BLaER1 treated with 17β-estradiol and CSF1 and Interleukin-3, amounts not matched to agents 10 nM and 100 nM (cell line): Measurements from ENCODE around the gene ZCCHC13.
"Not testable (repeated sequence)": the region's sequence is repeated elsewhere in the genome, so short reads cannot be mapped to it uniquely, and the experiment has no call there.

Source experiments
- H3K27ac ChIP-seq, 11 experiments: shearing (Covaris generic); formaldehyde crosslinking; 2 replicates each; pipeline ENCODE4 v1.8.1; 2022
- H3K27me3 ChIP-seq, 11 experiments: shearing (Covaris generic); formaldehyde crosslinking; 2 replicates each; pipeline ENCODE4 v1.8.1; 2022
- H3K36me3 ChIP-seq, 11 experiments: shearing (Covaris generic); formaldehyde crosslinking; 2 replicates each; pipeline ENCODE4 v1.8.1; 2022
- H3K4me1 ChIP-seq, 10 experiments: shearing (Covaris generic); formaldehyde crosslinking; 2 replicates each; pipeline ENCODE4 v1.8.1; 2022
- H3K4me2 ChIP-seq, 11 experiments: shearing (Covaris generic); formaldehyde crosslinking; 2 replicates each; pipeline ENCODE4 v1.8.1; 2022
- H3K4me3 ChIP-seq, 10 experiments: shearing (Covaris generic); formaldehyde crosslinking; 2 replicates each; pipeline ENCODE4 v1.8.1; 2022
- H3K9ac ChIP-seq, 11 experiments: shearing (Covaris generic); formaldehyde crosslinking; 2 replicates each; pipeline ENCODE4 v1.8.1; 2022
- H3K9me3 ChIP-seq, 11 experiments: shearing (Covaris generic); formaldehyde crosslinking; replicated peaks in 1 of 11; 2 replicates each; pipeline ENCODE4 v1.8.1; 2022
- H4K20me1 ChIP-seq, 11 experiments: shearing (Covaris generic); formaldehyde crosslinking; 2 replicates each; pipeline ENCODE4 v1.8.1; 2022
- Cebpa-rat ChIP-seq, 11 experiments: shearing (Covaris generic); IDR thresholded peaks; 2 replicates each; pipeline ENCODE4 v1.8.1; 2022

ZCCHC13 gene

GRCh38 chrX:74340051-74340450 is 36.1 kb downstream of the ZCCHC13 start:
- H3K9ac ChIP-seq: no peak overlapping the region
- H3K36me3 ChIP-seq: no peaks in the 10 kb centered on the region
- H3K27ac ChIP-seq: no peak overlapping the region
- no peak overlapping the region for H3K4me3 ChIP-seq
- H4K20me1 ChIP-seq: no peaks in the 10 kb centered on the region
- TF ChIP-seq Cebpa-rat (IDR thresholded peaks at IDR 0.05): no peak
- H3K9me3 ChIP-seq: peaks cover 15 to 28% (median 23%) of the 10 kb centered on the region in 11 experiments
- H3K27me3 ChIP-seq: peaks cover 13 to 63% (median 46%) of the 10 kb centered on the region in 11 experiments; a peak in 21 of 22 replicates
- H3K4me2 ChIP-seq: peak overlapping the region in 2 of 11 experiments; percentile 42 to 55; a peak in 4 of 22 replicates
- H3K4me1 ChIP-seq: peaks cover 17 to 32% (median 23%) of the 10 kb centered on the region in 10 experiments

GRCh38 chrX:74342211-74342610 is 38.2 kb downstream of the ZCCHC13 start:
- H3K4me3 ChIP-seq, H4K20me1 ChIP-seq, H3K9ac ChIP-seq, H3K27ac ChIP-seq, H3K36me3 ChIP-seq: not testable (repeated sequence)
- Histone ChIP-seq H3K9me3 (peaks cover 7 to 16% (median 11%) of the 10 kb centered on the region in 11 experiments; a peak in 21 of 22 replicates), H3K4me2 (peak overlapping the region in 2 of 11 experiments; percentile 73 to 75; a peak in 1 of 22 replicates), H3K27me3 (peaks cover 7 to 45% (median 30%) of the 10 kb centered on the region in 11 experiments; a peak in 21 of 22 replicates), H3K4me1 (peaks cover 17 to 32% (median 24%) of the 10 kb centered on the region in 10 experiments)

- peaks cover 4 to 13% (median 9%) of the 10 kb centered on the region in 11 experiments; a peak in 21 of 22 replicates for H3K9me3 ChIP-seq
- no peak overlapping the region; a peak in 2 of 20 replicates for H3K4me3 ChIP-seq
- H3K9ac ChIP-seq: peak overlapping the region in 3 of 11 experiments; percentile 11 to 27 (median 22); a peak in 4 of 22 replicates
- TF ChIP-seq Cebpa-rat (IDR thresholded peaks at IDR 0.05): no peak
- peaks cover 17 to 54% (median 40%) of the 10 kb centered on the region in 11 experiments for H3K27me3 ChIP-seq
- H3K4me2 ChIP-seq: peak overlapping the region; percentile 46 to 77 (median 68)
- no peaks in the 10 kb centered on the region for H4K20me1 ChIP-seq
- H3K36me3 ChIP-seq: no peaks in the 10 kb centered on the region
- peak overlapping the region in 8 of 11 experiments; percentile 21 to 60 (median 52); a peak in 14 of 22 replicates for H3K27ac ChIP-seq
- peaks cover 17 to 32% (median 24%) of the 10 kb centered on the region in 10 experiments for H3K4me1 ChIP-seq
These were observed 39.6 kb downstream of the ZCCHC13 start for GRCh38 chrX:74343343-74344279.

GRCh38 chrX:74344280-74344622 is 40.3 kb downstream of the ZCCHC13 start:
- Histone ChIP-seq H3K4me2 (peak overlapping the region; percentile 46 to 77 (median 68)), H3K9me3 (peaks cover 0 to 7% (median 2%) of the 10 kb centered on the region in 11 experiments; a peak in 9 of 22 replicates), H3K36me3 (no peaks in the 10 kb centered on the region), H3K27me3 (peaks cover 23 to 56% (median 41%) of the 10 kb centered on the region in 11 experiments), H4K20me1 (no peaks in the 10 kb centered on the region), H3K4me1 (peaks cover 17 to 32% (median 24%) of the 10 kb centered on the region in 10 experiments), H3K9ac (peak overlapping the region in 2 of 11 experiments; percentile 11 to 27; a peak in 2 of 22 replicates), H3K27ac (peak overlapping the region in 2 of 11 experiments; percentile 38 to 43; a peak in 2 of 22 replicates), H3K4me3 (no peak overlapping the region)
- TF ChIP-seq Cebpa-rat (IDR thresholded peaks at IDR 0.05): no peak

- Histone ChIP-seq H3K36me3 (no peaks in the 10 kb centered on the region), H4K20me1 (no peaks in the 10 kb centered on the region), H3K27ac (no peak overlapping the region), H3K27me3 (peaks cover 35 to 63% (median 47%) of the 10 kb centered on the region in 11 experiments), H3K9me3 (no peaks in the 10 kb centered on the region), H3K4me1 (peaks cover 17 to 29% (median 24%) of the 10 kb centered on the region in 10 experiments), H3K4me2 (no peak overlapping the region), H3K9ac (no peak overlapping the region), H3K4me3 (no peak overlapping the region)
- TF ChIP-seq Cebpa-rat (IDR thresholded peaks at IDR 0.05): no peak
These were observed 42.1 kb downstream of the ZCCHC13 start for GRCh38 chrX:74346088-74346487.

- no peak overlapping the region for H3K27ac ChIP-seq
- H3K4me3 ChIP-seq: no peak overlapping the region
- H3K36me3 ChIP-seq: no peaks in the 10 kb centered on the region
- no peak for TF ChIP-seq Cebpa-rat (IDR thresholded peaks at IDR 0.05)
- peaks cover 47 to 63% (median 52%) of the 10 kb centered on the region in 11 experiments for H3K27me3 ChIP-seq
- no peaks in the 10 kb centered on the region for H3K9me3 ChIP-seq
- H3K4me2 ChIP-seq: no peak overlapping the region
- no peak overlapping the region for H3K9ac ChIP-seq
- H3K4me1 ChIP-seq: peaks cover 3 to 9% (median 5%) of the 10 kb centered on the region in 10 experiments
- no peaks in the 10 kb centered on the region; a peak in 1 of 22 replicates for H4K20me1 ChIP-seq
These were observed 45.4 kb downstream of the ZCCHC13 start for GRCh38 chrX:74349387-74349786.

GRCh38 chrX:74351760-74352159 is 47.8 kb downstream of the ZCCHC13 start:
- no peak overlapping the region for H3K4me2 ChIP-seq
- H3K36me3 ChIP-seq: no peaks in the 10 kb centered on the region
- H3K27ac ChIP-seq: no peak overlapping the region
- no peaks in the 10 kb centered on the region; a peak in 1 of 22 replicates for H4K20me1 ChIP-seq
- no peaks in the 10 kb centered on the region for H3K9me3 ChIP-seq
- H3K9ac ChIP-seq: no peak overlapping the region
- H3K4me3 ChIP-seq: no peak overlapping the region
- H3K27me3 ChIP-seq: peaks cover 50 to 69% (median 58%) of the 10 kb centered on the region in 11 experiments
- H3K4me1 ChIP-seq: no peaks in the 10 kb centered on the region
- no peak for TF ChIP-seq Cebpa-rat (IDR thresholded peaks at IDR 0.05)

- Histone ChIP-seq H3K9me3 (0 out of 22 replicates have a peak, but pooled peaks cover 0 to 3% (median 0%) of the 10 kb centered on the region in 11 experiments), H4K20me1 (no peaks in the 10 kb centered on the region; a peak in 1 of 22 replicates), H3K4me1 (no peaks in the 10 kb centered on the region), H3K36me3 (no peaks in the 10 kb centered on the region), H3K27me3 (peaks cover 32 to 62% (median 44%) of the 10 kb centered on the region in 11 experiments; a peak in 21 of 22 replicates), H3K4me2 (no peak overlapping the region), H3K27ac (no peak overlapping the region), H3K4me3 (no peak overlapping the region), H3K9ac (no peak overlapping the region)
- TF ChIP-seq Cebpa-rat (IDR thresholded peaks at IDR 0.05): no peak
These were observed 50.0 kb downstream of the ZCCHC13 start for GRCh38 chrX:74353984-74354383.
